GM21526 (cell line): Measurements from ENCODE around the gene NEMP1.
"Not testable (repeated sequence)": the region's sequence is repeated elsewhere in the genome, so short reads cannot be mapped to it uniquely, and the experiment has no call there.

Experiments used
- ATAC-seq: cut with Tn5 transposase; IDR thresholded peaks from one replicate; pipeline ENCODE4 v1.9.1; 2021; ENCODE audit warnings: moderate library complexity; ENCODE audit not compliant: unreplicated experiment, low FRiP score

NEMP1 gene

DNA sequence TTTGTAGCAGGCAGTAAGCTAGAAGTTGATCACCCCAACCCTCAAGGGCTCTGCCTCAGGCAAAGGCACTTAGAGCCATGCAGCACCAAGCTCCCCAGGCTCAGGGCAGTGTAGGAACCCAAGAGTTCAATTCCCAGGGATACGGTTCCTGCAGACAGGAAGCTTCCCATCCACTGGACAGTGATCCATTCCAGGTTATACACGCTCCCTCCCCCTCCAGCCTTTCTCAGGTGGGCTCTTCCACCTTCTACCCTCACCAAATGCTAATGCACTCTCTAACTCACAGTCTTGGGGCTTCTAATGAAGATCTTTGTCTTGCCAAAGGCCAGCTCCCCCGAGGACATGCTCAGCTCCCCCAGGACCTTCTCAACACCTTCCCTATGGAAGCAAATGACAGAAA is 41.3 kb downstream of the NEMP1 start:
- no peak for ATAC-seq

DNA sequence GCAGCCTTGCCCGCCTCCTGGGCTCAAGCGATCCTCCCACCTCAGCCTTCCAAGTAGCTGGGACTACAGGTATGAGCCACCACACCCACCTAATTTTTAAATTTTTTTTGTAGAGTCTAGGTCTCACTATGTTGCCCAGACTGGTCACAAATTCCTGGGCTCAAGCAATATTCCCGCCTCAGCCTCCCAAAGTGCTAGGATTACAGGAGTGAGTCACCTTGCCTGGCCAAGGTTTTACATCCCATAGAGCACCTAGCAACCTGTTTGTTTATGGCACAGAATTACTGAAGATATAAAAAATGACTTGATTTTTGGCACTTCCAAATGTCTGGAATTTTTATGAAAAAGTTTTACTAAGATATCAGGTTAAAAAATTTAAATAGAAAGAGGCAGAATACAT is 45.2 kb downstream of the NEMP1 start:
- no peak for ATAC-seq

DNA sequence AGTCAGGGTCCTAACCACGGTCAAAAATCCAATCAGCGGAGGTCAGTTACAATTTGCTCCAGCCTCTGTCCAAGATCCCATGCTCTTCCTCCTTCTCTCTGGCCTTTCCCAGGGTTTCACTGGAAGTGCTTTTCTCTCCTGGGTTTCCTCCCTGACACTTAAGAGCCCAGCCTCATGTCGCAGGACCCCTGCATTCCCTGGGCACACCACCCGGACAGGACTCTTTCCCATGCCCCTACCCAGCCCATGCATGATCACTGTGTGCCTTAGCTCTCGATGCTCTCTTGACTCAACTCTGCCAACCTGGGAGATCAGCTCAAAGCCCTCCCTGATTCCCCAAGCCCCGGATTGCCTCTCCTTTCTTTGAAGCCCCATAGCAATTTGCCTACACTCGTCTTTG is 46.8 kb downstream of the NEMP1 start:
- no peak for ATAC-seq

DNA sequence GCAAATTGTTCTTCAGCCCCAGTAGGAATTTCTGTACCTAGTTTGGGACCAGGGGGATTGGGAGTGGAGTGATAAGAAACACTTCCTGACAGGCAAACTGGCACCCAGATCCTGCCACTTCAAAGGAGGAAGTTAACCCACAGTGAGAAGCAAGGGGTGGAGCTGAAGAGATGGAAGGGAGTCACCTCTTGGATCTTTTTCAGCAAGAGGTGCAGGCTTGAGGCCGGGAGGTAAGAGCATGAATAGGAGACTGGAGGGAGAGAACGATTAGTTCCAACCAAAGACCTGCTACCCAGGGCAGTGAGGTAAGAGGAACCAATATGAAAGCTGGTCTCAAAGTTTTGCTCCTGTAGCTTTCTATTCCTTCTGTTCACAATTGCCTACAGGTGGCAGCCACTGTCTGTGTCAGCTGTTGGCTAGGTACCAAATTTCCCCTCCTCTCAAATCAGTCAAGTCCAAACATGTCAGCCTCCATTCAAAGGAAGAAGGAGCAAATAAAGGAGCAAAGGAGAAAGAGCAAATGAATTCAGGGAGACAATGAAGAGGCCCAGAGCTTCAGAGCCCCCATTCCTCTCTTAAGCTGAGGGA is 47.4 kb downstream of the NEMP1 start:
- peak; percentile 50 for ATAC-seq

DNA sequence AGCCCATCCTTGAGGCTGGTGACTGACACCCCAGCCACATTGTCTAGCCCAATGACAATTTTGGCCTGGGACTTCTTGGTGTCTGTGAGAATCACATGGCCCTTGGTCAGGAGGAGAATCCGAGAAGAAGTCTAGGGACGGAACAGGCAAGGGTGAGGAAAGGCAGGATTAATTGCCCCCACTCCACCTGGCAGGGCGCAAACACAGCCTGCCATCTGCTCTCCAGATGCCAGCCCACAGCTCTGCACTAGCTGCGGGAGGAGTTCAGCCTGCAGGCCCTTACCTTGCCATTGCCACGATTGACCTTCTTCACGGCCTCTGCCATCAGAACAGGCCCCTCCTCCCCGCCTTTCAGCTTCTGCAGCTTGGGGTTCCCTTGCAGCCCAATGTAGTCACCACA is 49.1 kb downstream of the NEMP1 start:
- ATAC-seq = no peak

DNA sequence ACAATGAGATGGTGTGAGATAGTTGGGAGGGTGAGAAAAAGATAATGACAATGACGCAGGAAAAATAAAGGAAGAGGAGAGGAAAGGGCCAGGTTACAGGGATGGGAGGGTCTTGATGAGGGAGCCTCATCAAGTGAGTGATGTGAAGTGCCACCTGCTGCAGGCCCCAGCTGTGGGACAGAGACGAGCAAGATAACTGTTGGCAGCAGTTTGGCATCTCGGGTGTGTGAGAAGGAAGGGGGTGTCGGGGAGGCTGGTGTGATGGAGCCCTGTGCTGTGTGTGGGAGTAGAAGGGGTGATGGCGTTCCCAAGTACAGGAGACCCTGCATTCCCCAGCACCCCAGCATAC is 50.8 kb downstream of the NEMP1 start:
- no peak for ATAC-seq

DNA sequence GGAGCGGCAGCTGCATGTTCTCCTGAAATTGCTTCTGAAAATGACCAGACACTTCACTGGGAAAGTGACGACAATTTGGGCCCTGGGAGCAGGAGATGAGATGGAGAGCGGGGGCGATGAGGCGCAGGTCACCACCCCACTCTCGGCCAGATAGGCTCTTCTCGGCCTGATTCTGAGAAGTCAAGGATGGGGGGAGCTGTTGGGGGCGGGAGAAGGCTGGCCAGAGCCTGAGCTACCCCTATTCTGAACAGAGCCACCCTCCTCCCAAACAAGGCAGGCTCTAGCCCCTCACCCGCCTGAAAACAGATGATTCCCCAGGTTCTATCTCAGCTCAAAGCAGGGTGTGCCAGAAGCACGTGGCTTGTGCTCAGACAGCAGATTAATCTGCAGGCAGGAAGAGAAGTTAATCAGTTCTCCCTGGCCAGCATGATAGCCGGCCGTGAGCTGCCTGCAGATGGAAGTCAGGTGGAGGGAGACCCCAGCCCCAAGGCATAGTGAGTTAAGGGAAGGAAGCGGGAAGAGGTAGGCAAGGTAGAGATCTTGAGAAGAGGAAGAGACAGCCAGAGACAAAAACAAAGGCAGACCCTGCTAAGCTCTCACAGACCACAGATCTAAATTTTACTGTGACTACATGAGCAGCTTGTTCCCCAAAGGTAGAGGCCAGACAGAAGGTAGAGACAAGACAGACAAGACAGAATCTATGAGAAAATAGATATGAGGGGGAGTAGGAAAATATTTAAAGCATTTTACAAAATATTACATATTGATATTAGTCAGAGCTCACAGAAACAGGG is 51.4 kb downstream of the NEMP1 start:
- no peak for ATAC-seq

DNA sequence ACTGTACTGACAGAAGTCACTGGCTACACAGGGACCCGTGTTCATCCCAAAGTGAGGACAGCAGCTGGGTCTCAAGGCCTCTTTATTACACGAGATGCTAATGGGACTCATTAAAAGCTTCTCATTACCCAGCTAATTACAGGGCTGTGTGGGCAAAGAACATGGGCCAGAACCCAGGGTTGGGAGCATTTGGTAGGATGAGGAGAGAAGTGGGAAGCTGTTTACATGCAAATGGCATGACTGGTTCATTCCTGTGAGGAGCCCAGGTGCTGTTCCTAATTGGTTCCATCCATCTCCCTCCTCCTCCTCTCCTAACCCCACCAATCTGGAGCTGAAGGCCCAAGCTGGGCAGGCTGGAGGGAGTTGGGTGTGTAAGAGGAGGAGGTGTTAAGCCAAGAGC is 53.4 kb downstream of the NEMP1 start:
- ATAC-seq = no peak

DNA sequence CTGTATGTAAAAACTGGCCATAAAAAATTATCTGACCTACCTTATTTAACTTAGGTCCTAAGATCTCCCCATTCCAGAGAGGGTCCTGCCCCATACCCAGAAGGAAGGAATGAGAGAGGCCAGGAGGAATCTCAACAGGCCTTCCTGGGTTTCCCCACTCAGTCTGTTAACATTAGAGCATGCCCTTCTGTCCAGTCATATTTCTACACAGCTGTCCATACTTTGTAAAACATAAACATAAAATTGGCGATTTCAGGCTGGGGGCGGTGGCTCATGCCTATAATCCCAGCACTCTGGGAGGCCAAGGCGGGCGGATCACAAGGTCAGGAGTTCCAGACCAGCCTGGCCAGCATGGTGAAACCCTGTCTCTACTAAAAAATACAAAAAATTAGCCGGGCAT is 56.3 kb downstream of the NEMP1 start:
- ATAC-seq = not testable (repeated sequence)

DNA sequence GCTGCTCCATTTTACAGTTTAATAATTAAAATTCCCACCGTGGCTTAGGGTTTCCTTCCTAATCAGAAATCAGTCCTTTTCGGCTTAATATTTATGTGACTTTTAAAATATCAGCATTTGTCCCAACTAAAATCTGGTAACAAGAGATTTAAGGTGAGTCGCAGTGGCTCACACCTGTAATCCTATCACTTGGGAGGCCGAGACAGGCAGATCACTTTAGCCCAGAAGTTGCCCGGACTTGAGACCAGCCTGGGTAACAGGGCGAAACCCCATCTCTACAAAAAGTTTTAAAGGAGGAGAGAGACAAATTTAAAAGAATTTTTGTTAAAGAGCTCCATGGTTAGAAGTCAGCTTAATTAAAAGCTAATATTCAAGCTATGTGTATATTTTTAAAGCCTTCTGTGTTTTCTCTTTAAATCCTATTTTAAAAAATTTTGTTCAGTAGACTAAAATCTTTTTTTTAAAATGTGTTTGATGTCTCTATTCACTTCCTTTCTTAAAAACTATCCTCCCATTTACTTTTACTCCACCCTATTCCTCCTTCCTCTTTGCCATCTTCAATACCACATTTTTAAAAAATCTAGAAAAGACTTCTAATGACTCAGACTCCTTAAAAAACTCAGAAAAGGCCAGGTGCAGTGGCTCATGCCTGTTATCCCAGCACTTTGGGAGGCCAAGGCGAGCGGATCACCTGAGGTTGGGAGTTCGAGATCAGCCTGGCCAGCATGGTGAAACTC is 58.4 kb downstream of the NEMP1 start:
- ATAC-seq = no peak

DNA sequence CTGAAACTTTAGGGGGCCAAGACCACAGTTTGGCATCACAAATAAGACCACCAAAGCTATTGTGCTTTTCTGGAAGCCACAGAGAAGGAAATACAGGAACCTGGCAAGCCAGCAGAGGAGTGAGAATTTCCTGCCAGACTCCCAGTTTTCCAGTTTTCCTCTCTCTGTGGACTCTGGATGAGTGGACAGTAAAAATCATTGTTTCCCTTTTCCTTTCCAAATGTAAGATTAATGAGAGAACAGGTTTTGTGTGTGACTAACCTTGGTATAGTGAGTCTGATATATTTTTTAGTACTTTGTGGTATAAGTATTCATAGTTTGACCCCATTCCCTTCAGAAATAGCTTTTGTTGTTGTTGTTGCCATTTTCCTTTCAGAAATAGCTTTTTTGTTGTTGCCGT is 59.7 kb downstream of the NEMP1 start:
- no peak for ATAC-seq

DNA sequence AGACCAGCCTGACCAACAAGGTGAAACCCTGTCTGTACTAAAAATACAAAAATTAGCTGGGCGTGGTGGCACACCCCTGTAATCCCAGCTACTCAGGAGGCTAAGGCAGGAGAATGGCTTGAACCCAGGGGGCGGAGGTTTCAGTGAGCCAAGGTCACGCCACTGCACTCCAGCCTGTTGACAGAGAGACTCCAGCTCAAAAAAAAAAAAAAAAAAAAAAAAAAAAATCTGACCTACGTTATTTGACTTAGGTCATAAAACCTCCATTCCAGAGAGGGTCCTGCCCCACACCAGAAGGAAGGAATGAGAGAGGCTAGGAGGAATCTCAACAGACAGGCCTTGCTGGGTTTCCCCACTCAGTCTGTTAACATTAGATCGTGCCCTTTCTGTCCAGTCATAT is 60.2 kb downstream of the NEMP1 start:
- not testable (repeated sequence) for ATAC-seq

DNA sequence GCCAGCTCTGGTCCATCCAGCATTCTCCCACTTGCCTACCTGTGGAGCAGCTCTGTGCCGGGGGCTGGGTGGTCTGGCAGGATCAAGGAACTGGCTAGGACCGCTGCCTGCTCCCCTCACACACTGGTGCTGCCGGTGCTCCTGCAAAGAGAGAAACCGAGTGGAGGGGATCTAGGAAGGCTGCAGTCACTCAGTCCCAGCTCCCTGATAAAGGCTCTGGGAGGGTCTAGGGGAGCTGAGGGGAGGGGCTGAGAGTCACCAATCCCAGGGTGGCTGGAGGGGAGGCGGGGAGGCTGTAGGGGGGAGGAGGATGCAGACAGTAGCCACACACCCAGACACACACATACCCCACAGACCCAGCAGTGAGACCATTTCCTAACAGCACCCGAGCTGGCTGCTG is 62.2 kb downstream of the NEMP1 start, which contains the start of gene TAC3:
Gene TAC3, minus strand, starts transcription at position 182 of the 400 bp plus-strand sequence. CDS start 732 bp downstream, outside the sequence.
- ATAC-seq = no peak

DNA sequence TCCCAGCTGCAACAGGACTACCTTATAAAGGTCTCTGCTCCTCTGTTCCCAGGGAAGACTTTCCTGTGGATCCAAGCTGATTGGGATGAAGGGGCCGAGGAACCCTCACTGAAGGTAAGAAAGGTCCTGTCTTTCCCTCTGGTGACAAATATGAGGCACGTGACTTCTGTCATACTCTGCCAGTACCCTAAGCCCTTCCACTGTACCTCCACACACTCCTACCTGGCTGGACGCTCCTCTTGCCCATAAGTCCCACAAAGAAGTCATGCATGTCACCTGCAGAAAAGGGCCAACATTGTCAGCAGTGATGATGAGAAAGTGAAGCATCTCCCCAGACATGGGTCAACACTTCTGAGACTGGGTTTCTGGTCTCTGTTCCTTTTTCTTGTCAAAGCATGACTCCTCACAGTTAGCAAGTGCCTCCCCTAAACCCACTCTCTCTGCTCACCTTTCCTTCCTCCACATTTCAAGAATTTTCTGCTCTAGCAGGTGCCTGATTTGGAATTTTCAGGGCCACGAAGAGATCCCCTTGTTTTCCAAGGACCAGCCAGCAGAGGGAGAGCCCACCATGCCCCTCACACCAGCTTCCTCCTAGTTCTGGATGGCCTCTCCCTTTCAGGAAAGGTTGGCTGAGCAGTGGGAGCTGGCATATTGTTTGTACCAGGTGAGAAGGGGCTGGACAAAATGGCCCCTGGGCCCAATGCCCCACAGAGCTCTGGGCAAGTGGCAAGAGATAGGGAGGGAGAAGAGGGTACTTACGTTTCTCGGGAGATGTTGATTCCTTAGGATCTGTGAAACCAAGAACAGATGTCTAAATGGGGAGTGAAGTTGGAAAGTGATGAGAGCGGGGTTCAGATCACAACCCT is 65.8 kb downstream of the NEMP1 start:
- ATAC-seq = peak; percentile 61

DNA sequence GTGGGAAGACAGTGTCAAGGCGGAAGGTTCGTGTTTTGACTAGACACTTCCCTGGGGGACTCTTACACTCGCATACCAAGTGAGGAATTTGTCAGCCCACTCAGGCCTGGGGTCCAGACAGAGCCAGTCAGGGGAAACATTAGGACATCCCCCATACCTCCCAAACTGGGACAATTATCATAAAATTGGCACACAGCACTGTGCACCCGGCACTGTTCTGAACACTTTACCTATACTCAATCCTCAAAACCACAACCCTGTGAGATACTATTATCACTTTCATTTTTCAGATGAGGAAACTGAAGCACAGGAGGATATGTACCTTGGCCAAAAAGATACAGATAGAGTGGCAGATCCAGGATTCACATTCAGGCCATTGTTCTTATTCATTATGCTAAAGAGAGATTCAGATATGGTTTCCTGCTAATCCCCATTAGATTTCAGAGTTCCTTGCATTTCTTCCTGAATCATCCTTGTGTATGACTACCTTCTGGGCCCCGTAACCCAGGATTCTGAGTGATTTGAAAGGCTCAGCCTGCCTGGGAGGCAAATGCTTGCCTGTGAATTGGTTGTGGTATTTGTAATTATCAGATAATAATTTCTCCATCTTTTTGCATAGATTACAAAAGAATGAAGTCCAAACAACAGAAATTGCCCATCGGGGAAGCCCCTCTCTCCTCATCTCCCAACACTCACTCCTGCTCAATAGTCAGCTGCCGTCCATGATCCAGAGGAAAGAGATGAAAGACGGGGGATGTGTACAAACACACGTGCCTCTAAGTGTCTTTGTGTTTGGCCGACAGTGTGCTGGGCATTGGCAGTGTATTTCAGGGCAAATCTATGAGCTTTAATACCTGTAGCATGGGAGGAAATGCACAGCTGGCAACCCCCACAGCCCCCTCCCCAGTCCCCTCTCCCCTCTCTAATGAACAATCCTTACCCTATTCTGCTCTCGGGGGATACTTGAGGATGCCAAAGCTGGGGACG is 66.9 kb downstream of the NEMP1 start:
- no peak for ATAC-seq

DNA sequence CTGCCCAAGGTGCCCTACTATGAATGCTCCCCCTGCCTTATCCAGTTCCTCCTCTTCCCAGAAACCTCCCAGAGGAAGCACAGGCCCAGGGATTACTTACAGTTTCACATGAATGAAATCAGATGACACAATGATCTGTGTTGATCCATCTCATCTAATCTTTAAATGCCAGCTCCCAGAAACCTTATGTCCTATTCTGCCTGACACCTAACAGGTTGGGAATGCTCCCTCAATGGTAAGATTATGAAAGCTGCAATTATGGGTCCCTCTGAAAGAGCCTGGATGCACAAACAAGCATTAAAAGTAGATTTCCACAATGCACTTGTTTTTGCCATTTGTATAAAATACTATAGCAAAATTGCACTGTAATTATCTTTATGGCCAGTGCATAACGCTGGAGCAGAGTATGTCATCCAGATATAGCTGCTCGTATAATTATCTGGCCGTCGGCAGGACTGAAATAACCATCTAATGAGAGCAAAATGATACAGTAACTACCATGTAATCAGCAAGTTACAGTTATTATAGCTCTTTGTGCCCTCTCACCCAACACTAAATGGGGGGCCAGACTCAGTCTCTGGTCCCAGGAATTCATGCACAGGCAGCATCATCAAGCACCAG is 67.9 kb downstream of the NEMP1 start:
- no peak for ATAC-seq

DNA sequence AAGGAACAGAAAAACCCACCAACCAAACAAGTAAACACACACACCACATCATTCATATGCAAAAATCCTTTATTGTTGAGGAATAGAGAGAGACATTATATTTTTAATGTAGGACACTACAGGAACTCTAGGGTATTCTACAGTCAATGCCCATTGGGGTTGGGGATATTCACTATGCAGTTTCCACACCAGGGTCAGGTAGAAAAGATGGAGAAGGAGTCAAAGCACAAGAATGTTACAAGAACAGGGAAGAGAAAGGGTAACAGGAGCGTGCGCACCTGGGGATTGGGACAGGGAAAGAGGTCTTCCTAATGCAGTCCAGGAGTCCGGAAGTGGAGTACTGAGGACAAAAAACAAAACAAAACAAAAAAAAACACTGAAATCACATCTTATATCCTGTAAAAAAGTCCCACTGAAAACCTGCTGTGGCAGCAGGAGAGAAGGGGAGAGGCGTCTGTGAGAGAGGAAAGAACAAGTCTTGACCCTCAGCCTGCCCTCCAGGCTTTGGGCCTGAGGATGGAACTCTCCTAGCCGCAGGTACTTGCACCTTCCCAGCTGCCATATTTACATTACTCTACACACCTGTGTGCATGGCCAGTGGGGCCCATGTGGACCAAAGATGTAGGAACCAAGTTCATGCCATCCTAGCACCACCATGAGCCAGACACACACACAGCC is 68.5 kb downstream of the NEMP1 start:
- ATAC-seq = no peak

DNA sequence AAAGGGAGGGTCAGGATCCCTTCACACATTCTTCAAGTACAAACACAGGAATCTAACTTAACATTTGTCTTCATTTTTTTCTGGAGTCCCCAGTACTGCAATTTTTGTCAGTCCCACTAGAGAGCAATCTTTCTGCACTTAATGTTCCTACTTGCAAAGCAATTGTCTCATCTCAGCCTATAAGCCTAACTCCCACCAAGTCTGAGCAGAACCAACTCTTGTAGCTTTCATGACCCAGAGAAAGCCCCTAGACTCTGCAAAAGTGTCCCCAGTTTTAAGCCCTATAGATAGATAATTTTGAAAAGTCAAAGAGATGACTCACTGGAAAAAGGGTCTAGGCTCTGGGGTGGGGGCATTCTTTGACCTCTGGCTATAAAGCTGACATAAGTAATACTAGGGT is 70.4 kb downstream of the NEMP1 start:
- ATAC-seq = no peak
